Mammary epithelial cell (primary cell): ENCODE data around the gene SIAH3.

ENCODE experiments used
- CTCF ChIP-seq, 2 donors: IDR thresholded peaks in 1 of 2; conservative IDR thresholded peaks in 1 of 2; 2 replicates each; pipeline ENCODE4 v1.5.1; 2011 to 2012; ENCODE audit warnings: inconsistent platforms in 2 of 2, low read length in 2 of 2, mild to moderate bottlenecking in 2 of 2, control low read depth in 1 of 2, low read depth in 1 of 2; ENCODE audit not compliant: insufficient read depth in 1 of 2; ENCODE audit errors: extremely low read depth in 1 of 2
- EZH2 ChIP-seq: IDR thresholded peaks from 2 replicates; pipeline ENCODE4 v1.6.1; 2012; ENCODE audit warnings: low read length, inconsistent platforms, borderline replicate concordance

- TF ChIP-seq EZH2, result no peak
- TF ChIP-seq CTCF (conservative IDR thresholded peaks at IDR 0.05 in 1 of 2, IDR thresholded peaks at IDR 0.05 in 1 of 2; ENCODE audit: extremely low read depth in 1 of 2, insufficient read depth in 1 of 2, low read depth in 1 of 2, low read length in 2 of 2), result no peak
These were observed 28.7 kb upstream of the SIAH3 start for GRCh38 chr13:45880242-45880641.
